Colonic mucosa (tissue), 4 donors: ENCODE measurements around the gene PLXDC1. TPM values are rescaled to one million over a fixed set of nuclear protein-coding genes. Genes with fewer than 3 reads are reported as not detected.

Source experiments
- DNase-seq: peaks from one replicate; pipeline ENCODE4 v3.0.0-alpha.2; 2020
- H3K27ac ChIP-seq: fragments of 200-600 bp; one replicate; pipeline ENCODE4 v1.8.0; 2021
- H3K27me3 ChIP-seq: fragments of 200-600 bp; one replicate; pipeline ENCODE4 v1.8.0; 2021
- H3K36me3 ChIP-seq: fragments of 200-600 bp; one replicate; pipeline ENCODE4 v1.8.0; 2021
- H3K4me1 ChIP-seq: fragments of 200-600 bp; one replicate; pipeline ENCODE4 v1.8.0; 2021; ENCODE audit warnings: mild to moderate bottlenecking
- H3K4me3 ChIP-seq: fragments of 200-600 bp; one replicate; pipeline ENCODE4 v1.8.0; 2021
- H3K9ac ChIP-seq, 2 donors: one replicate each; pipeline ENCODE4 v1.7.0; 2013; ENCODE audit warnings: control low read depth in 2 of 2, low read depth in 2 of 2, low read length in 2 of 2
- H3K9me3 ChIP-seq: fragments of 200-600 bp; one replicate; pipeline ENCODE4 v1.8.0; 2021
- CTCF ChIP-seq: fragments of 200-600 bp; IDR thresholded peaks from one replicate; pipeline ENCODE4 v1.8.0; 2022; ENCODE audit warnings: antibody characterized with exemption, mild to moderate bottlenecking
- intact Hi-C: fragments of 100-400 bp; cut with DNase I; formaldehyde crosslinking; loops from one replicate; pipeline ENCODE4 v1.14.1; 2022
- total RNA-seq, 2 donors: library from RNA; stranded (reverse); fragmentation: NEBNext Ultra II Directional in 1 of 2; extraction: Animal tissue kit (Norgen Biotek cat#: 25700) in 1 of 2; gene quantifications; one replicate each; pipeline ENCODE4 v1.2.1, GENCODE V29; 2021
- donor health status: healthy.
- donor health status: DM: no; HTN: no; CAD: no.
- donor health status: DM: no; HTN: no; CAD: no.

PLXDC1 gene
- total RNA-seq, 2 donors from 2014 or later: 0.54 to 4.4 TPM

GRCh38 chr17:39110435-39111136 lies 40.9 kb downstream of the PLXDC1 start:
- H3K4me3 ChIP-seq: no peak overlapping the region
- no peak for DNase-seq

GRCh38 chr17:39108461-39109375 lies 42.7 kb downstream of the PLXDC1 start:
- TF ChIP-seq CTCF: no peak
- Histone ChIP-seq H3K9ac (no peak overlapping the region), H3K9me3 (no peaks in the 10 kb centered on the region), H3K36me3 (no peaks in the 10 kb centered on the region), H3K27ac (no peak overlapping the region), H3K4me1 (no peaks in the 10 kb centered on the region), H3K27me3 (no peaks in the 10 kb centered on the region), H3K4me3 (no peak overlapping the region)
- no peak for DNase-seq
- intact Hi-C loops: no loop called here

More at GRCh38 chr17:39110435-39111136, 40.9 kb downstream of the PLXDC1 start:
- H3K9ac ChIP-seq: no peak overlapping the region
- TF ChIP-seq CTCF: no peak
- H3K9me3 ChIP-seq: no peaks in the 10 kb centered on the region
- no peaks in the 10 kb centered on the region for H3K27me3 ChIP-seq
- H3K36me3 ChIP-seq: no peaks in the 10 kb centered on the region
- intact Hi-C loops: no loop called here
- H3K4me1 ChIP-seq: no peaks in the 10 kb centered on the region
- no peak overlapping the region for H3K27ac ChIP-seq

GRCh38 chr17:39107973-39108372 lies 43.5 kb downstream of the PLXDC1 start:
- no peak for TF ChIP-seq CTCF
- DNase-seq: no peak
- no peak overlapping the region for H3K4me3 ChIP-seq
- no peaks in the 10 kb centered on the region for H3K9me3 ChIP-seq
- H3K27ac ChIP-seq: no peak overlapping the region
- intact Hi-C loops: no loop called here
- H3K9ac ChIP-seq: no peak overlapping the region
- H3K36me3 ChIP-seq: no peaks in the 10 kb centered on the region
- no peaks in the 10 kb centered on the region for H3K27me3 ChIP-seq
- H3K4me1 ChIP-seq: no peaks in the 10 kb centered on the region

GRCh38 chr17:39107155-39107554 lies 44.3 kb downstream of the PLXDC1 start:
- Histone ChIP-seq H3K4me1 (no peaks in the 10 kb centered on the region), H3K4me3 (no peak overlapping the region), H3K36me3 (no peaks in the 10 kb centered on the region), H3K9ac (no peak overlapping the region), H3K27me3 (no peaks in the 10 kb centered on the region), H3K9me3 (no peaks in the 10 kb centered on the region), H3K27ac (no peak overlapping the region)
- TF ChIP-seq CTCF: no peak
- intact Hi-C loops: no loop called here
- DNase-seq: no peak

GRCh38 chr17:39105705-39106104 lies 45.7 kb downstream of the PLXDC1 start:
- Histone ChIP-seq H3K4me1 (no peaks in the 10 kb centered on the region), H3K4me3 (no peak overlapping the region), H3K36me3 (no peaks in the 10 kb centered on the region), H3K9ac (no peak overlapping the region), H3K27ac (no peak overlapping the region), H3K27me3 (no peaks in the 10 kb centered on the region), H3K9me3 (no peaks in the 10 kb centered on the region)
- intact Hi-C loops: no loop called here
- no peak for TF ChIP-seq CTCF
- DNase-seq: no peak
